Measurements from ENCODE around the gene SMTN. TPM values are rescaled to one million over a fixed set of nuclear protein-coding genes. Genes with fewer than 3 reads are reported as not detected.

Gene SMTN
- total and polyA plus RNA-seq, 8 donors: 51.5 to 607 (median 275) TPM

GRCh38 chr22:31079095-31079642 is 1.9 kb upstream of the SMTN start:
- intact Hi-C loops (cut with DNase I; ENCODE audit: low total_unique reads): no loop called here
- Histone ChIP-seq H3K27me3 (no peaks in the 10 kb centered on the region), H3K9me3 (no peaks in the 10 kb centered on the region), H3K36me3 (no peaks in the 10 kb centered on the region), H3K4me3 (no peak overlapping the region), H3K4me1 (peaks cover 26 to 55% (median 46%) of the 10 kb centered on the region in 4 donors), H3K27ac (peak overlapping the region; percentile 52 to 96 (median 89))
- peak; percentile 59 to 88 for DNase-seq
- 48 to 68% (median 56%) methylated on average over 12 of the region's 12 CpGs for WGBS, 5 donors
- TF ChIP-seq EP300 (IDR thresholded peaks at IDR 0.05) (no peak), CTCF (IDR thresholded peaks at IDR 0.05) (no peak), POLR2AphosphoS5 (IDR thresholded peaks at IDR 0.05) (no peak)

- H3K4me3 ChIP-seq: peak overlapping the region; percentile 53 to 77 (median 62)
- no peaks in the 10 kb centered on the region for H3K36me3 ChIP-seq
- intact Hi-C loops (cut with DNase I; ENCODE audit: low total_unique reads): no loop called here
- peaks cover 30 to 63% (median 53%) of the 10 kb centered on the region in 4 donors for H3K4me1 ChIP-seq
- no peaks in the 10 kb centered on the region for H3K27me3 ChIP-seq
- no peaks in the 10 kb centered on the region for H3K9me3 ChIP-seq
- 36 to 42% (median 38%) methylated on average over 3 to 5 of the region's 5 CpGs for WGBS, 5 donors
- no peak for DNase-seq
- peak overlapping the region; percentile 89 to 96 (median 95) for H3K27ac ChIP-seq
- TF ChIP-seq EP300 (IDR thresholded peaks at IDR 0.05) (no peak), POLR2A (IDR thresholded peaks at IDR 0.05) (peak in 1 of 4 donors; percentile 16)
These were observed 812 bp upstream of the SMTN start for GRCh38 chr22:31080164-31080847.

GRCh38 chr22:31081963-31082605 is 966 bp downstream of the SMTN start:
- 6 to 29% (median 17%) methylated on average over 6 of the region's 6 CpGs for WGBS, 5 donors
- H3K9me3 ChIP-seq: no peaks in the 10 kb centered on the region
- peaks cover 0 to 5% (median 0%) of the 10 kb centered on the region in 4 donors for H3K36me3 ChIP-seq
- peaks cover 47 to 77% (median 70%) of the 10 kb centered on the region in 4 donors for H3K4me1 ChIP-seq
- intact Hi-C loops (cut with DNase I; ENCODE audit: low total_unique reads): no loop called here
- H3K27me3 ChIP-seq: no peaks in the 10 kb centered on the region
- peak overlapping the region; percentile 89 to 96 (median 95) for H3K27ac ChIP-seq
- TF ChIP-seq POLR2A (IDR thresholded peaks at IDR 0.05): no peak
- H3K4me3 ChIP-seq: peak overlapping the region; percentile 53 to 77 (median 62)
- DNase-seq: no peak

- H3K4me3 ChIP-seq: peak overlapping the region; percentile 53 to 77 (median 62)
- peak; percentile 69 to 92 for DNase-seq
- TF ChIP-seq CTCF (IDR thresholded peaks at IDR 0.05) (peak in 5 of 7 experiments; percentile 19 to 69 (median 52)), EP300 (IDR thresholded peaks at IDR 0.05) (no peak), POLR2A (IDR thresholded peaks at IDR 0.05) (no peak), POLR2AphosphoS5 (IDR thresholded peaks at IDR 0.05) (peak; percentile 4 to 37 (median 35))
These were observed 1.7 kb downstream of the SMTN start for GRCh38 chr22:31082606-31083376.

GRCh38 chr22:31083377-31083768 is 2.3 kb downstream of the SMTN start:
- Histone ChIP-seq H3K4me1 (peaks cover 54 to 88% (median 77%) of the 10 kb centered on the region in 4 donors), H3K27me3 (no peaks in the 10 kb centered on the region), H3K4me3 (peak overlapping the region; percentile 53 to 77 (median 62)), H3K9me3 (no peaks in the 10 kb centered on the region), H3K36me3 (peaks cover 10 to 18% (median 10%) of the 10 kb centered on the region in 4 donors), H3K27ac (peak overlapping the region; percentile 89 to 96 (median 95))
- intact Hi-C loops (cut with DNase I; ENCODE audit: low total_unique reads): no loop called here
- WGBS, 5 donors: 14 to 31% (median 27%) methylated on average over 3 of the region's 3 CpGs
- peak; percentile 87 to 92 for DNase-seq
- no peak for TF ChIP-seq EP300 (IDR thresholded peaks at IDR 0.05)
- TF ChIP-seq POLR2AphosphoS5 (IDR thresholded peaks at IDR 0.05): peak in 2 of 3 donors; percentile 68 to 70
- TF ChIP-seq CTCF (IDR thresholded peaks at IDR 0.05): no peak
- TF ChIP-seq POLR2A (IDR thresholded peaks at IDR 0.05): peak in 1 of 4 donors; percentile 5

More at GRCh38 chr22:31082606-31083376, 1.7 kb downstream of the SMTN start:
- Histone ChIP-seq H3K4me1 (peaks cover 54 to 84% (median 74%) of the 10 kb centered on the region in 4 donors), H3K27ac (peak overlapping the region; percentile 89 to 96 (median 95)), H3K9me3 (no peaks in the 10 kb centered on the region), H3K27me3 (no peaks in the 10 kb centered on the region), H3K36me3 (peaks cover 4 to 12% (median 5%) of the 10 kb centered on the region in 4 donors)
- intact Hi-C loops (cut with DNase I; ENCODE audit: low total_unique reads): no loop called here
- WGBS, 5 donors: 33 to 52% (median 46%) methylated on average over 11 of the region's 11 CpGs
